ENCODE results near the gene CEP95. TPM values are rescaled to one million over a fixed set of nuclear protein-coding genes. Genes with fewer than 3 reads are reported as not detected.
"Not testable (repeated sequence)": the region's sequence is repeated elsewhere in the genome, so short reads cannot be mapped to it uniquely, and the experiment has no call there.

The CEP95 gene
- total RNA-seq, 4 donors from 2014 or later = 34.8 to 100.0 (median 69.8) TPM

GRCh38 chr17:64574646-64575045 is 67.9 kb downstream of the CEP95 start:
- no peak for TF ChIP-seq POLR2A (IDR thresholded peaks at IDR 0.05)
- H3K36me3 ChIP-seq = no peaks in the 10 kb centered on the region
- intact Hi-C loops (cut with DNase I; ENCODE audit: low total_unique reads) = no loop called here
- H3K27ac ChIP-seq = no peak overlapping the region
- no peaks in the 10 kb centered on the region for H3K9me3 ChIP-seq
- no peaks in the 10 kb centered on the region for H3K27me3 ChIP-seq
- no peak overlapping the region for H3K4me3 ChIP-seq
- H3K4me1 ChIP-seq = no peaks in the 10 kb centered on the region
- DNase-seq = no peak

- H3K36me3 ChIP-seq = no peaks in the 10 kb centered on the region
- no peak for DNase-seq
- intact Hi-C loops (cut with DNase I; ENCODE audit: low total_unique reads) = no loop called here
- no peak overlapping the region for H3K4me3 ChIP-seq
- no peaks in the 10 kb centered on the region for H3K4me1 ChIP-seq
- no peaks in the 10 kb centered on the region for H3K9me3 ChIP-seq
- TF ChIP-seq CTCF (IDR thresholded peaks at IDR 0.05) = no peak
- no peak for TF ChIP-seq POLR2A (IDR thresholded peaks at IDR 0.05)
- no peaks in the 10 kb centered on the region for H3K27me3 ChIP-seq
- H3K27ac ChIP-seq = no peak overlapping the region
Observed at GRCh38 chr17:64575431-64575830, 68.7 kb downstream of the CEP95 start.

GRCh38 chr17:64577025-64577424 is 70.2 kb downstream of the CEP95 start:
- H3K4me3 ChIP-seq; H3K36me3 ChIP-seq; H3K4me1 ChIP-seq; intact Hi-C loops (cut with DNase I; ENCODE audit: low total_unique reads); H3K9me3 ChIP-seq; H3K27me3 ChIP-seq; H3K27ac ChIP-seq; DNase-seq: not testable (repeated sequence)

- Histone ChIP-seq H3K27me3 (no peaks in the 10 kb centered on the region), H3K27ac (no peak overlapping the region), H3K9me3 (no peaks in the 10 kb centered on the region), H3K4me3 (no peak overlapping the region), H3K36me3 (no peaks in the 10 kb centered on the region), H3K4me1 (no peaks in the 10 kb centered on the region)
- intact Hi-C loops (cut with DNase I; ENCODE audit: low total_unique reads) = no loop called here
- no peak for DNase-seq
- TF ChIP-seq POLR2A (IDR thresholded peaks at IDR 0.05) (no peak), CTCF (IDR thresholded peaks at IDR 0.05) (no peak)
Observed at GRCh38 chr17:64579917-64580316, 73.1 kb downstream of the CEP95 start.

GRCh38 chr17:64580384-64581315 is 73.9 kb downstream of the CEP95 start:
- Histone ChIP-seq H3K4me3 (no peak overlapping the region), H3K27ac (no peak overlapping the region), H3K4me1 (no peaks in the 10 kb centered on the region), H3K27me3 (no peaks in the 10 kb centered on the region), H3K9me3 (no peaks in the 10 kb centered on the region), H3K36me3 (no peaks in the 10 kb centered on the region)
- TF ChIP-seq CTCF (IDR thresholded peaks at IDR 0.05) = no peak
- no peak for TF ChIP-seq POLR2A (IDR thresholded peaks at IDR 0.05)
- intact Hi-C loops (cut with DNase I; ENCODE audit: low total_unique reads) = no loop called here
- no peak for DNase-seq

GRCh38 chr17:64583038-64583437 is 76.3 kb downstream of the CEP95 start:
- Histone ChIP-seq H3K36me3 (no peaks in the 10 kb centered on the region), H3K9me3 (no peaks in the 10 kb centered on the region), H3K4me1 (no peaks in the 10 kb centered on the region), H3K27me3 (no peaks in the 10 kb centered on the region), H3K4me3 (no peak overlapping the region), H3K27ac (no peak overlapping the region)
- no peak for TF ChIP-seq POLR2A (IDR thresholded peaks at IDR 0.05)
- no peak for TF ChIP-seq CTCF (IDR thresholded peaks at IDR 0.05)
- no peak for DNase-seq
- intact Hi-C loops (cut with DNase I; ENCODE audit: low total_unique reads) = no loop called here
